Skeletal muscle satellite cell (primary cell): ENCODE results near the gene LHFPL6.

Experiments used
- H3K27me3 ChIP-seq: 2 replicates; pipeline ENCODE4 v1.7.0; 2013; ENCODE audit warnings: low read length; ENCODE audit not compliant: control insufficient read depth, insufficient read depth
- H3K36me3 ChIP-seq: 2 replicates; pipeline ENCODE4 v1.7.0; 2013; ENCODE audit warnings: mild to moderate bottlenecking, control low read depth, low read length; ENCODE audit not compliant: insufficient read depth
- H3K4me1 ChIP-seq: 2 replicates; pipeline ENCODE4 v1.7.0; 2013; ENCODE audit warnings: low read length; ENCODE audit not compliant: control insufficient read depth, insufficient read depth
- H3K4me2 ChIP-seq: 2 replicates; pipeline ENCODE4 v1.7.0; 2013; ENCODE audit warnings: mild to moderate bottlenecking, low read length
- H3K4me3 ChIP-seq: 2 replicates; pipeline ENCODE4 v1.7.0; 2013; ENCODE audit warnings: low read length
- H3K9ac ChIP-seq: 2 replicates; pipeline ENCODE4 v1.7.0; 2013; ENCODE audit warnings: mild to moderate bottlenecking, low read depth, low read length, moderate library complexity
- H3K9me3 ChIP-seq: replicated peaks from 2 replicates; pipeline ENCODE4 v1.7.0; 2013; ENCODE audit warnings: mild to moderate bottlenecking, control low read depth, low read length

Gene LHFPL6

GRCh38 chr13:39455521-39456175, 147.3 kb downstream of the LHFPL6 start:
- Histone ChIP-seq H3K9me3 (no peaks in the 10 kb centered on the region), H3K4me2 (no peak overlapping the region), H3K4me3 (no peak overlapping the region), H3K27me3 (no peaks in the 10 kb centered on the region), H3K9ac (no peak overlapping the region), H3K4me1 (peaks cover 7% of the 10 kb centered on the region), H3K36me3 (no peaks in the 10 kb centered on the region)

- Histone ChIP-seq H3K27me3 (no peaks in the 10 kb centered on the region), H3K4me3 (no peak overlapping the region), H3K9ac (no peak overlapping the region), H3K36me3 (no peaks in the 10 kb centered on the region), H3K4me2 (no peak overlapping the region), H3K4me1 (peaks cover 7% of the 10 kb centered on the region), H3K9me3 (no peaks in the 10 kb centered on the region)
These were observed 150.2 kb downstream of the LHFPL6 start for GRCh38 chr13:39452834-39453233.

GRCh38 chr13:39452417-39452816, 150.6 kb downstream of the LHFPL6 start:
- no peak overlapping the region for H3K4me2 ChIP-seq
- no peaks in the 10 kb centered on the region for H3K9me3 ChIP-seq
- no peaks in the 10 kb centered on the region for H3K36me3 ChIP-seq
- H3K9ac ChIP-seq = no peak overlapping the region
- peaks cover 7% of the 10 kb centered on the region for H3K4me1 ChIP-seq
- H3K27me3 ChIP-seq = no peaks in the 10 kb centered on the region
- H3K4me3 ChIP-seq = no peak overlapping the region

DNA sequence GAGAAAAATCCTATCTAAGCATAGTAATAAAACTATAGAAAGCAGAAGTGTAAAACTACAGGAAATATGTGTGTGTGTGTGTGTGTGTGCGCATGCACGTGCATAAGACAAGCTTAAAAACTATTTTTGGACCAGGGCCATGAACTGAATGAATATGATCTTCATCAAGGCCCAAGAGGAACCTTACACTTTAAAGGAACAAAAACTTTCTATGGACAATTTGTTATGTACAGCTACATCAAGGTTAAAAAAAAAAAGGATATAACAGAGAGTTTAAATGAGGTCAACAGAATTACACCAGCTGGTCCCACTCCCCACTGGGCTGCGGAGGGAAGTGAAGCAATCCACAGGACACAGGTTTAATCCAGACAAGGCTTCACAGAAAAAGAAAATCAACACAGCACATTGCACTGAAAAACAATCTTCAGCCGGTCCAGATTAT, 151.1 kb downstream of the LHFPL6 start:
- Histone ChIP-seq H3K4me3 (no peak overlapping the region), H3K27me3 (no peaks in the 10 kb centered on the region), H3K36me3 (no peaks in the 10 kb centered on the region), H3K9me3 (no peaks in the 10 kb centered on the region), H3K4me1 (peaks cover 7% of the 10 kb centered on the region), H3K9ac (no peak overlapping the region), H3K4me2 (no peak overlapping the region)

DNA sequence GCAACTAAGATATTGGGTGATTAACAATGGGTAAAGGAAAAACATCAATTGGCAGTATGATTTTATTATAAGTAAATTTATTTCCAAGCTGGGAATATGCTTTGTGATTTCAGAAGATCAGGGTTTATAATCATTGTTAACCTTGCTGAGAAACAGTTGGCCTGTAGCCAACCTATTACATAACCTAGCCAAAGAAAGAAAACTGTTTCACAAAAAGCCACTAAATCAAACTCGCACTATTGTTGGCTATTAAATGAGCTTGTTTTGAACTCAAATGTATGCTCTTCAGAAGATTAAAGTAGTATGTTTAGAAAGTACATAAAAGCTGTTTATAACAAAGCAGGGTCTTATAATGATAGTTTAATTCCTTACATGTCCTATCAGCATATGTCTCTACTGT, 151.7 kb downstream of the LHFPL6 start:
- no peaks in the 10 kb centered on the region for H3K36me3 ChIP-seq
- no peak overlapping the region for H3K4me3 ChIP-seq
- H3K9ac ChIP-seq = no peak overlapping the region
- H3K4me1 ChIP-seq = peaks cover 7% of the 10 kb centered on the region
- H3K9me3 ChIP-seq = no peaks in the 10 kb centered on the region
- H3K27me3 ChIP-seq = no peaks in the 10 kb centered on the region
- H3K4me2 ChIP-seq = no peak overlapping the region

- Histone ChIP-seq H3K4me3 (no peak overlapping the region), H3K27me3 (no peaks in the 10 kb centered on the region), H3K9ac (no peak overlapping the region), H3K9me3 (no peaks in the 10 kb centered on the region), H3K4me2 (no peak overlapping the region), H3K36me3 (no peaks in the 10 kb centered on the region), H3K4me1 (peaks cover 7% of the 10 kb centered on the region)
These were observed 152.8 kb downstream of the LHFPL6 start for GRCh38 chr13:39450176-39450575.

- Histone ChIP-seq H3K4me2 (no peak overlapping the region), H3K27me3 (no peaks in the 10 kb centered on the region), H3K4me3 (no peak overlapping the region), H3K4me1 (peaks cover 7% of the 10 kb centered on the region), H3K36me3 (no peaks in the 10 kb centered on the region), H3K9ac (no peak overlapping the region), H3K9me3 (no peaks in the 10 kb centered on the region)
These were observed 154.2 kb downstream of the LHFPL6 start for GRCh38 chr13:39448834-39449233.

DNA sequence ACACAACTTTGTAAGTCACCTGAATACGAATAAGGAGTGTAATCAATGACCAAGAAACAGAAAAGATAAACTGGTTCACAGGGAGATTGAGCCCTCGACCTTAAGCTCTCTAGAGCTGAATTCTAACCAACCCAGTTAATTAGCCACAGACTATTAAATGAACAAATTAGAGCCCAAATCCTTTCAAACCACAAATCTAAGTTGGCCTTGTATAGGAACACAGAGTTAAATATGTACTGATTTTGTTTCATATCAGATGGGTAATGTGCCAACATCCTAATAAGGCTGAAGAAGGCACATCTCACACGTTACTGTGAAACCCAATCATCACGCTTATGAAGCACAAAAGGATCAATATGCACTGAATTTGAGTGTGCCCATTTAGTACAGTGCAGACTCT, 156.1 kb downstream of the LHFPL6 start:
- Histone ChIP-seq H3K4me3 (no peak overlapping the region), H3K9me3 (no peaks in the 10 kb centered on the region), H3K4me1 (peaks cover 7% of the 10 kb centered on the region), H3K27me3 (no peaks in the 10 kb centered on the region), H3K36me3 (no peaks in the 10 kb centered on the region), H3K4me2 (no peak overlapping the region), H3K9ac (no peak overlapping the region)

GRCh38 chr13:39444866-39445265, 158.1 kb downstream of the LHFPL6 start:
- H3K4me3 ChIP-seq = no peak overlapping the region
- no peak overlapping the region for H3K4me2 ChIP-seq

GRCh38 chr13:39433651-39434050, 169.3 kb downstream of the LHFPL6 start:
- Histone ChIP-seq H3K4me3 (no peak overlapping the region), H3K9ac (no peak overlapping the region), H3K4me1 (no peaks in the 10 kb centered on the region), H3K36me3 (no peaks in the 10 kb centered on the region), H3K9me3 (no peaks in the 10 kb centered on the region), H3K27me3 (no peaks in the 10 kb centered on the region), H3K4me2 (no peak overlapping the region)

More at GRCh38 chr13:39444866-39445265, 158.1 kb downstream of the LHFPL6 start:
- Histone ChIP-seq H3K9me3 (no peaks in the 10 kb centered on the region), H3K4me1 (no peaks in the 10 kb centered on the region), H3K27me3 (no peaks in the 10 kb centered on the region), H3K36me3 (no peaks in the 10 kb centered on the region), H3K9ac (no peak overlapping the region)

DNA sequence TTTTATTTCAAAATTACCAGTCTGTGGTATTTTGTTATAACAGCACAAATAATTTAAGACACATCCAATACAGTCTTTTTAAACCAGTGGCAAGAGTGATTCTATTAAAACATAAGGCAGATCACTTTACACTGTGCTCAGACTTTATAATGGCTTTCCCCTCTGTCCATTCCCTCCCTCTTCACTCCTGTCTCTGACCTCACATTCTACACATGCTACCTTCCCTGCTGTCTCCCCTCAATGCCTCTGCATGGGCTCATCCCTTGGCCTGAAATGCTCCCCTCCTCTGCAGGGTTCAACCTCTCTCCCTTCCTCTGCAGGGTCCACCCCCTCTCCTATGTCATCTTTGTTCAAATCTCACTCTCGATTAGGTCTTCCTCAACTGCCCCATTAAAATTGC, 170.8 kb downstream of the LHFPL6 start:
- H3K9ac ChIP-seq = no peak overlapping the region
- H3K9me3 ChIP-seq = no peaks in the 10 kb centered on the region
- no peaks in the 10 kb centered on the region for H3K36me3 ChIP-seq
- H3K4me1 ChIP-seq = no peaks in the 10 kb centered on the region
- no peak overlapping the region for H3K4me3 ChIP-seq
- H3K4me2 ChIP-seq = no peak overlapping the region
- H3K27me3 ChIP-seq = no peaks in the 10 kb centered on the region

- peaks cover 1% of the 10 kb centered on the region for H3K4me1 ChIP-seq
- H3K4me3 ChIP-seq = no peak overlapping the region
- no peaks in the 10 kb centered on the region for H3K36me3 ChIP-seq
- no peaks in the 10 kb centered on the region for H3K9me3 ChIP-seq
- H3K9ac ChIP-seq = no peak overlapping the region
- H3K27me3 ChIP-seq = no peaks in the 10 kb centered on the region
- H3K4me2 ChIP-seq = no peak overlapping the region
These were observed 180.0 kb downstream of the LHFPL6 start for GRCh38 chr13:39422845-39423565.
